ENCODE data around the gene PROZ. TPM values are rescaled to one million over a fixed set of nuclear protein-coding genes. Genes with fewer than 3 reads are reported as not detected.

PROZ gene
- total and polyA plus RNA-seq, 2 of the 13 experiments (the other 11 are each of a cell fraction or from before 2014, with no cell fraction given): 5.6 to 22.5 TPM

DNA sequence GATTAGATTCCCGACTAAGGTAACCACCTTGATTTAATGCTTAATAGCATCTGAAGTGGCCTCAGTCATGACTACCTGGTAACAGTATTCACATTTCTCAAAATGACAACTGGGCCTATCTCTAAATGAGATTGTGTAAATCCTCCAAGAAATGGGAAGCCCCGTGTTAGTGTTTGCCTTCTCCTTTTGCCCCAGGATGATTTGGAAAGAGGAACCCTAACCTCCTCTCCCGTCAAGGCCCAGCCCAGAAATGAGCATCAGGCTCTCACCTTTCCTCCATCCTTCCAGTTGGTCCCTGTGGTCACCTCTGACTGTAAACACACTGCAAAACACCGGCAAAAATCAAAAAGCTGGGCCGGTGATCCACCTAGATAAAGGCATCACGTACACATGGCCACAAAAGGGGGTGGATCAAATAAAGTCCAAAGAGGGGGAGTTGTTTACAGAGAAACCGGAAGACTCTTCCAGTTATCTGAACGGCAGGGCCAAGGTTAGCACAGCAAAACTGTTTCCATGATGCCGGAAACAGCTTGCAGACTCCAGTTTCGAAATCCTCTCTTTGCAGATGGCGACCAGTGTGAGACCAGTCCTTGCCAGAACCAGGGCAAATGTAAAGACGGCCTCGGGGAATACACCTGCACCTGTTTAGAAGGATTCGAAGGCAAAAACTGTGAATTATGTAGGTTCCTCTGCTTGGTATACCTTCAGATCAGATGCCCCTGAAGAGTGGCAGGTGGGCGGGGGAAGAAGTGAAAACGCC is 19.5 kb upstream of the PROZ start (continued):
- TF ChIP-seq STAG1 (CRISPR knock-in tag; IDR thresholded peaks at IDR 0.05) (peak; percentile 37; the same call in 1 of the 2 replicates), KLF12 (CRISPR knock-in tag; IDR thresholded peaks at IDR 0.05; ENCODE audit: borderline replicate concordance) (peak; percentile 39; the same call in 1 of the 2 replicates), HINFP (CRISPR knock-in tag; IDR thresholded peaks at IDR 0.05; ENCODE audit: low read depth) (peak; percentile 87), KLF9 (CRISPR knock-in tag; IDR thresholded peaks at IDR 0.05; ENCODE audit: low read depth) (peak; percentile 71; the same call in 1 of the 2 replicates), ZNF772 (CRISPR knock-in tag; IDR thresholded peaks at IDR 0.05) (peak; percentile 79), HNRNPL (IDR thresholded peaks at IDR 0.05; ENCODE audit: low read depth, low read length) (no peak), MYC (CRISPR knock-in tag; IDR thresholded peaks at IDR 0.05; ENCODE audit: borderline replicate concordance) (no peak; the same call in 1 of the 2 replicates), MLLT10 (CRISPR knock-in tag; IDR thresholded peaks at IDR 0.05) (no peak), ZNF17 (CRISPR knock-in tag; IDR thresholded peaks at IDR 0.05) (no peak), SSRP1 (CRISPR knock-in tag; IDR thresholded peaks at IDR 0.05) (0 out of 2 replicates have a peak, but pooled peaks have one; percentile 62), ZNF713 (CRISPR knock-in tag; IDR thresholded peaks at IDR 0.05) (no peak), ZNF24 (IDR thresholded peaks at IDR 0.05) (no peak), ZNF572 (CRISPR knock-in tag; IDR thresholded peaks at IDR 0.05) (0 out of 2 replicates have a peak, but pooled peaks have one; percentile 48), ZNF607 (CRISPR knock-in tag; IDR thresholded peaks at IDR 0.05; ENCODE audit: borderline replicate concordance) (0 out of 2 replicates have a peak, but pooled peaks have one; percentile 69), ZBTB7B (CRISPR knock-in tag; IDR thresholded peaks at IDR 0.05) (peak; percentile 91), TEF (CRISPR knock-in tag; IDR thresholded peaks at IDR 0.05) (no peak), CBFB (CRISPR knock-in tag; IDR thresholded peaks at IDR 0.05) (0 out of 2 replicates have a peak, but pooled peaks have one; percentile 50), SCMH1 (CRISPR knock-in tag; IDR thresholded peaks at IDR 0.05; ENCODE audit: borderline replicate concordance) (no peak)
- TF ChIP-seq, protein P1, sequence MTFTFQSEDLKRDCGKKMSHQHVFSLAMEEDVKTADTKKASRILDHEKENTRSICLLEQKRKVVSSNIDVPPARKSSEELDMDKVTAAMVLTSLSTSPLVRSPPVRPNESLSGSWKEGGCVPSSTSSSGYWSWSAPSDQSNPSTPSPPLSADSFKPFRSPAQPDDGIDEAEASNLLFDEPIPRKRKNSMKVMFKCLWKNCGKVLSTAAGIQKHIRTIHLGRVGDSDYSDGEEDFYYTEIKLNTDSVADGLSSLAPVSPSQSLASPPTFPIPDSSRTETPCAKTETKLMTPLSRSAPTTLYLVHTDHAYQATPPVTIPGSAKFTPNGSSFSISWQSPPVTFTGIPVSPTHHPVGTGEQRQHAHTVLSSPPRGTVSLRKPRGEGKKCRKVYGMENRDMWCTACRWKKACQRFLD (CRISPR knock-in tag; IDR thresholded peaks at IDR 0.05; ENCODE audit: borderline replicate concordance): 0 out of 2 replicates have a peak, but pooled peaks have one; percentile 42
- TF ChIP-seq, protein P2, sequence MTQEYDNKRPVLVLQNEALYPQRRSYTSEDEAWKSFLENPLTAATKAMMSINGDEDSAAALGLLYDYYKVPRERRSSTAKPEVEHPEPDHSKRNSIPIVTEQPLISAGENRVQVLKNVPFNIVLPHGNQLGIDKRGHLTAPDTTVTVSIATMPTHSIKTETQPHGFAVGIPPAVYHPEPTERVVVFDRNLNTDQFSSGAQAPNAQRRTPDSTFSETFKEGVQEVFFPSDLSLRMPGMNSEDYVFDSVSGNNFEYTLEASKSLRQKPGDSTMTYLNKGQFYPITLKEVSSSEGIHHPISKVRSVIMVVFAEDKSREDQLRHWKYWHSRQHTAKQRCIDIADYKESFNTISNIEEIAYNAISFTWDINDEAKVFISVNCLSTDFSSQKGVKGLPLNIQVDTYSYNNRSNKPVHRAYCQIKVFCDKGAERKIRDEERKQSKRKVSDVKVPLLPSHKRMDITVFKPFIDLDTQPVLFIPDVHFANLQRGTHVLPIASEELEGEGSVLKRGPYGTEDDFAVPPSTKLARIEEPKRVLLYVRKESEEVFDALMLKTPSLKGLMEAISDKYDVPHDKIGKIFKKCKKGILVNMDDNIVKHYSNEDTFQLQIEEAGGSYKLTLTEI (CRISPR knock-in tag; conservative IDR thresholded peaks at IDR 0.05): no peak
- TF ChIP-seq, protein P3, sequence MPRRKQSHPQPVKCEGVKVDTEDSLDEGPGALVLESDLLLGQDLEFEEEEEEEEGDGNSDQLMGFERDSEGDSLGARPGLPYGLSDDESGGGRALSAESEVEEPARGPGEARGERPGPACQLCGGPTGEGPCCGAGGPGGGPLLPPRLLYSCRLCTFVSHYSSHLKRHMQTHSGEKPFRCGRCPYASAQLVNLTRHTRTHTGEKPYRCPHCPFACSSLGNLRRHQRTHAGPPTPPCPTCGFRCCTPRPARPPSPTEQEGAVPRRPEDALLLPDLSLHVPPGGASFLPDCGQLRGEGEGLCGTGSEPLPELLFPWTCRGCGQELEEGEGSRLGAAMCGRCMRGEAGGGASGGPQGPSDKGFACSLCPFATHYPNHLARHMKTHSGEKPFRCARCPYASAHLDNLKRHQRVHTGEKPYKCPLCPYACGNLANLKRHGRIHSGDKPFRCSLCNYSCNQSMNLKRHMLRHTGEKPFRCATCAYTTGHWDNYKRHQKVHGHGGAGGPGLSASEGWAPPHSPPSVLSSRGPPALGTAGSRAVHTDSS (CRISPR knock-in tag; conservative IDR thresholded peaks at IDR 0.05): no peak
- TF ChIP-seq, protein P4, sequence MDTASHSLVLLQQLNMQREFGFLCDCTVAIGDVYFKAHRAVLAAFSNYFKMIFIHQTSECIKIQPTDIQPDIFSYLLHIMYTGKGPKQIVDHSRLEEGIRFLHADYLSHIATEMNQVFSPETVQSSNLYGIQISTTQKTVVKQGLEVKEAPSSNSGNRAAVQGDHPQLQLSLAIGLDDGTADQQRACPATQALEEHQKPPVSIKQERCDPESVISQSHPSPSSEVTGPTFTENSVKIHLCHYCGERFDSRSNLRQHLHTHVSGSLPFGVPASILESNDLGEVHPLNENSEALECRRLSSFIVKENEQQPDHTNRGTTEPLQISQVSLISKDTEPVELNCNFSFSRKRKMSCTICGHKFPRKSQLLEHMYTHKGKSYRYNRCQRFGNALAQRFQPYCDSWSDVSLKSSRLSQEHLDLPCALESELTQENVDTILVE (CRISPR knock-in tag; IDR thresholded peaks at IDR 0.05): 0 out of 2 replicates have a peak, but pooled peaks have one; percentile 28

Data from HepG2 (cell line).